ENCODE data around the gene ZNF185.
A peak's percentile ranks its signal among the peaks of the same experiment; 100 is the strongest.

ZNF185 gene

GRCh38 chrX:152899874-152900719 lies 2.2 kb downstream of the ZNF185 start:
- no peak for TF ChIP-seq CTCF (IDR thresholded peaks at IDR 0.05; ENCODE audit: borderline replicate concordance, control extremely low read depth, extremely low read depth, insufficient read depth, missing control alignments)
- DNase-seq (ENCODE audit: low spot score), result no peak
- in situ Hi-C loops (cut with MboI; ENCODE audit: low sequenced_read_pairs, unreplicated experiment), result no loop called here

- in situ Hi-C loops (cut with MboI; ENCODE audit: low sequenced_read_pairs, unreplicated experiment), result no loop called here
- no peak for DNase-seq (ENCODE audit: low spot score)
- no peak for TF ChIP-seq CTCF (IDR thresholded peaks at IDR 0.05; ENCODE audit: borderline replicate concordance, control extremely low read depth, extremely low read depth, insufficient read depth, missing control alignments)
Observed at GRCh38 chrX:152900937-152901445, 3.1 kb downstream of the ZNF185 start.

- no peak for DNase-seq (ENCODE audit: low spot score)
- in situ Hi-C loops (cut with MboI; ENCODE audit: low sequenced_read_pairs, unreplicated experiment), result no loop called here
- no peak for TF ChIP-seq CTCF (IDR thresholded peaks at IDR 0.05; ENCODE audit: borderline replicate concordance, control extremely low read depth, extremely low read depth, insufficient read depth, missing control alignments)
Observed at GRCh38 chrX:152901816-152902501, 4.1 kb downstream of the ZNF185 start.

GRCh38 chrX:152902502-152902820 lies 4.6 kb downstream of the ZNF185 start:
- DNase-seq (ENCODE audit: low spot score), result no peak
- no peak for TF ChIP-seq CTCF (IDR thresholded peaks at IDR 0.05; ENCODE audit: borderline replicate concordance, control extremely low read depth, extremely low read depth, insufficient read depth, missing control alignments)
- in situ Hi-C loops (cut with MboI; ENCODE audit: low sequenced_read_pairs, unreplicated experiment), result no loop called here

- no peak for TF ChIP-seq CTCF (IDR thresholded peaks at IDR 0.05; ENCODE audit: borderline replicate concordance, control extremely low read depth, extremely low read depth, insufficient read depth, missing control alignments)
- in situ Hi-C loops (cut with MboI; ENCODE audit: low sequenced_read_pairs, unreplicated experiment), result no loop called here
- no peak for DNase-seq (ENCODE audit: low spot score)
Observed at GRCh38 chrX:152903589-152903988, 5.7 kb downstream of the ZNF185 start.

- peak; percentile 71 for DNase-seq (ENCODE audit: low spot score)
- TF ChIP-seq CTCF (IDR thresholded peaks at IDR 0.05; ENCODE audit: borderline replicate concordance, control extremely low read depth, extremely low read depth, insufficient read depth, missing control alignments), result peak; percentile 61
- in situ Hi-C loops (cut with MboI; ENCODE audit: low sequenced_read_pairs, unreplicated experiment), result no loop called here
Observed at GRCh38 chrX:152904151-152905080, 6.5 kb downstream of the ZNF185 start.

Measured in GM13976 (cell line).